ENCODE data around the gene SPATA3.

The SPATA3 gene

DNA sequence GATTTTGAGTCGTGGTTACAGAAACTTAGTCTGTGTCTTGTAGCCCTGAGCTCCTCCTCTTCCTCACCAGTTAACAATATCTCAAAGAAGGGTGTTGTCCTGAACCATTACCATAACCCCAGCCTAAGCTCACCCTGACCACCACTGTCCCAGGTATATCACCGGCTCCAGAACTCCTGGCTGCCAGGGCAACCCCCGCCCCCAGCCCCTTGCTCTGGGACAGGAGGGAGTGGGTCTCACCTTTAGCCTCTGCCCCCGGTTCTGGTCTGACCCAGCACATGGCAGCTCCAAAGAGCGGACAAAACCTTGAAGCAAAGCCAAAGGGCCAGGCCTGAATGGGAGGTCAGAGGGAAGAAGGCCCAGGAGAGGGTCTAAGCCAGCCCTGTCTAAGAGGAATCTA lies 55.2 kb downstream of the SPATA3 start:
- no peak for DNase-seq

DNA sequence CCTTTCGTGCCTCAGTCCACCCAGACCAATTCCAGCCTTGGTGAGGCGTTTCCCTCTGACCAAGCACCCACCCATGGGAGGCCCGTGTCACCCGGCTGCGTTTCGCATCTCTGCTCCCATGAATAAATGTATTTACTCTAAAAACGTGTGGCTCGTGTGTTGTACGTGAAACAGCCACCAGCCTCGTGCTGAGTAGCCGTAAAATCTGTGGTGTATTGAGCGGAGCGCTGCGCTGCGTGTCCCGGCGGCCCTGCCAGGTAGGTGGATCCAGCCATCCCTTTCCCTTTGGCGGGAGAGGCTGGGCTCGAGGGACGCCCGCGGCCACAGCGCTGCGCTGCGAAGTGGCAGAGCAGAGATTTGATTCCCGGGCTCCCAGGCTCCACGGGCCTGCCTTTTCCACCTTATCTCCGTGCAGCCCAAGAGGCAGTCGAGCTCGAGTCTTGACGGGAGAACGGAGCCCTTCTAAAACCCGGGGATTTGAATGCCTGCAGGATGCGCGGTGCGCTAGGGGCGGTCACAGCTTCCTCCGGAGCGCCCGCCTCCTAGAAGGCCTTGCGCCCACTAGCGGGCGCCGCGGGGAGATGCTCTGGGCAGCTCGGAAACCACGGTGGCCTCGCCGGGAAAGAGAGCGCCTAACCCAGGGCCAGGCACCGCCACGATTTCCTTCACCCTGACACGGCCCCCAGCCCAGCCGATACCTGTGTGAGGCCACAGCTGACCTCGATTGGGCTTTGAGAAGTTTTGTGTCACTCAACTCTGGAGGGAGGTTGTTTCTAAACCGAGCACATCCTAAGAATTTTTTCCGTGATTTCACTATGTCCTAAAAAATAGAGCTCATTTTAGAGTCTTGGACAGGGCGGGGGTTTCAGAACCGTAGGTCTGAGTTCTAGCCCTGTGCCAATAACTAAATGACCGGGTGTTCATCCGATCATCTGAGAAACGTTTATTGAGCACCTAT lies 56.9 kb downstream of the SPATA3 start:
- DNase-seq, result peak; percentile 70

- no peak for DNase-seq
These were observed 57.9 kb downstream of the SPATA3 start for GRCh38 chr2:231053846-231054245.

- peak; percentile 66 for DNase-seq
These were observed 60.8 kb downstream of the SPATA3 start, which contains the start of gene PSMD1 for GRCh38 chr2:231056453-231057416. Gene PSMD1, plus strand, starts transcription at chr2:231056867. Its CDS starts 159 bp downstream, at chr2:231057026.

- no peak for DNase-seq
These were observed 61.7 kb downstream of the SPATA3 start for GRCh38 chr2:231057590-231057989.

Data from NCI-H2171 (cell line).